Parathyroid adenoma (tissue), 2 donors: Measurements from ENCODE around the gene PRXL2A.

Experiments used
- H2AFZ ChIP-seq: fragments of 300-600 bp; sonication (generic); one replicate; pipeline ENCODE4 v1.7.0; 2017; ENCODE audit warnings: antibody characterized with exemption, mild to moderate bottlenecking
- H3K27ac ChIP-seq: fragments of 300-600 bp; sonication (generic); one replicate; pipeline ENCODE4 v1.7.0; 2017
- H3K27me3 ChIP-seq: fragments of 300-600 bp; sonication (generic); one replicate; pipeline ENCODE4 v1.7.0; 2017; ENCODE audit warnings: low read length; ENCODE audit not compliant: control insufficient read depth, insufficient read depth
- H3K36me3 ChIP-seq: fragments of 300-600 bp; sonication (generic); one replicate; pipeline ENCODE4 v1.7.0; 2017; ENCODE audit warnings: low read length; ENCODE audit not compliant: control insufficient read depth, insufficient read depth
- H3K4me1 ChIP-seq: fragments of 300-600 bp; sonication (generic); one replicate; pipeline ENCODE4 v1.7.0; 2017; ENCODE audit warnings: control low read depth
- H3K4me2 ChIP-seq: fragments of 300-600 bp; sonication (generic); one replicate; pipeline ENCODE4 v1.7.0; 2017; ENCODE audit warnings: low read length
- H3K4me3 ChIP-seq: fragments of 300-600 bp; sonication (generic); one replicate; pipeline ENCODE4 v1.7.0; 2017; ENCODE audit warnings: low read depth, low read length
- H3K79me2 ChIP-seq: fragments of 300-600 bp; sonication (generic); one replicate; pipeline ENCODE4 v1.7.0; 2017; ENCODE audit warnings: control low read depth
- H3K9ac ChIP-seq: fragments of 300-600 bp; sonication (generic); one replicate; pipeline ENCODE4 v1.7.0; 2017; ENCODE audit warnings: mild to moderate bottlenecking
- H3K9me3 ChIP-seq: fragments of 300-600 bp; sonication (generic); one replicate; pipeline ENCODE4 v1.7.0; 2017; ENCODE audit warnings: low read length; ENCODE audit not compliant: control insufficient read depth
- TF ChIP-seq, protein P1 (sequence below): fragments of 300-600 bp; sonication (generic); IDR thresholded peaks from one replicate; pipeline ENCODE4 v1.7.0; 2017; ENCODE audit warnings: antibody characterized with exemption, mild to moderate bottlenecking
- donor health status: primary hyperparathyroidism.

Gene PRXL2A

DNA sequence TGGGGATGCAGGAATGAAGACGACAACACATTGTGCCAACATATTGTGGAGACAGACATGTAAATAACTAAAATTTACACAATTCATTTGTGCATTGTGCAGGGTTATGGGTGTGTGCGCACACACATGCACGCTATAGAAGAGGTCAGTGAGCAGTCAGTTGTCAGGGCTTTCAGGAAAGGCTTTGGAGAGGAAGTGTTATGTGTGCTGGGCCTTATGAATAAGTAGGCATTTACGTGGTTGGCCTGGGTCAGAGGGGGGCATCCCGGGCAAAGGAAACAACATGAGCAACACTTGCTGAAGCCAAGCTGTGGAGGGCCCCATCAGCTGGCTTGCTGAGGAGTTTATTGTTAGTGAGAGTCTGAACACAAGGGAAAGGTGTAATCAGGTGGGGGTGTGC lies 4.1 kb downstream of the PRXL2A start:
- Histone ChIP-seq H3K27ac (peak overlapping the region; percentile 2), H3K9ac (no peak overlapping the region), H3K4me3 (no peak overlapping the region), H3K36me3 (no peaks in the 10 kb centered on the region), H3K79me2 (peaks cover 8% of the 10 kb centered on the region), H2AFZ (no peak overlapping the region), H3K27me3 (no peaks in the 10 kb centered on the region), H3K4me1 (peaks cover 67% of the 10 kb centered on the region), H3K4me2 (no peak overlapping the region), H3K9me3 (no peaks in the 10 kb centered on the region)
- TF ChIP-seq, protein P1, sequence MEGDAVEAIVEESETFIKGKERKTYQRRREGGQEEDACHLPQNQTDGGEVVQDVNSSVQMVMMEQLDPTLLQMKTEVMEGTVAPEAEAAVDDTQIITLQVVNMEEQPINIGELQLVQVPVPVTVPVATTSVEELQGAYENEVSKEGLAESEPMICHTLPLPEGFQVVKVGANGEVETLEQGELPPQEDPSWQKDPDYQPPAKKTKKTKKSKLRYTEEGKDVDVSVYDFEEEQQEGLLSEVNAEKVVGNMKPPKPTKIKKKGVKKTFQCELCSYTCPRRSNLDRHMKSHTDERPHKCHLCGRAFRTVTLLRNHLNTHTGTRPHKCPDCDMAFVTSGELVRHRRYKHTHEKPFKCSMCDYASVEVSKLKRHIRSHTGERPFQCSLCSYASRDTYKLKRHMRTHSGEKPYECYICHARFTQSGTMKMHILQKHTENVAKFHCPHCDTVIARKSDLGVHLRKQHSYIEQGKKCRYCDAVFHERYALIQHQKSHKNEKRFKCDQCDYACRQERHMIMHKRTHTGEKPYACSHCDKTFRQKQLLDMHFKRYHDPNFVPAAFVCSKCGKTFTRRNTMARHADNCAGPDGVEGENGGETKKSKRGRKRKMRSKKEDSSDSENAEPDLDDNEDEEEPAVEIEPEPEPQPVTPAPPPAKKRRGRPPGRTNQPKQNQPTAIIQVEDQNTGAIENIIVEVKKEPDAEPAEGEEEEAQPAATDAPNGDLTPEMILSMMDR = no peak

DNA sequence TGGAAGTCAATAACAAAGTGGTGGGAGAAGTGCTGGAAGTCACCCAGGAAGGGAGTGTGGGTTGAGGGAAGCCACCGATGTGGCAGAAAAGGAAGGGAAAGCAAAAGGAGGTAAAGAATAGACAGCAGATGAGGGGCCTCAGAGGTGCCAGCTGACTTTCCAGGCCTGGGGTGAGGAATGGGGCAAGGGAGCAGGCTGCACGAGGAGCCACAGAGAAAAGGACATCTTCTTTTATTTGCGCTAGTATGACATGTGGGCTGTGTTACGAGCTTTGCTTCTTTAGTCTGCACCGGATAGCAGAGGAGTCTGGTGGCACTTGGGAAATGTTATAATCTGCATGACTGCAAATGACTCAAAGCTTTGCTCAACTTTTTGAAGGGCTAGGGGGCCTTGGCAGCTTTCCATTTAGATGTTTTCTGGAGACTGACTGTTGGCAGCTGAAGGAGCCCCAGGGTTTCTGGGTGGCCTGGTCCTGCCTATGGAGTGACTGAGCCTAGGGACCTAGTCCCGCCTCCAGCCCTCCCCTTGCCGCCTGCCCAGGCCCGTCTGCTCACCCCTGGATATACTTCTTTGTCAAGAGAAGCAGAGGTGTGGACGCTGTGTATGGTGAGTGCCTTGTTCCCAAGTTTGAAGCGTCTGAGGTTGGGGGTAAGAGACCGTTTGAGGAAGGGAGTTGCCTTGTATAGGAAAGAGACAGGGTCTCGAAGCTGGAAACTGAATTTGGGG lies 5.1 kb downstream of the PRXL2A start:
- H3K79me2 ChIP-seq = peaks cover 14% of the 10 kb centered on the region
- TF ChIP-seq, protein P1 = no peak
- no peak overlapping the region for H3K9ac ChIP-seq
- H3K36me3 ChIP-seq = no peaks in the 10 kb centered on the region
- no peak overlapping the region for H3K4me2 ChIP-seq
- H3K4me1 ChIP-seq = peaks cover 67% of the 10 kb centered on the region
- H2AFZ ChIP-seq = peak overlapping the region; percentile 33
- no peaks in the 10 kb centered on the region for H3K27me3 ChIP-seq
- H3K4me3 ChIP-seq = no peak overlapping the region
- peak overlapping the region; percentile 78 for H3K27ac ChIP-seq
- no peaks in the 10 kb centered on the region for H3K9me3 ChIP-seq

DNA sequence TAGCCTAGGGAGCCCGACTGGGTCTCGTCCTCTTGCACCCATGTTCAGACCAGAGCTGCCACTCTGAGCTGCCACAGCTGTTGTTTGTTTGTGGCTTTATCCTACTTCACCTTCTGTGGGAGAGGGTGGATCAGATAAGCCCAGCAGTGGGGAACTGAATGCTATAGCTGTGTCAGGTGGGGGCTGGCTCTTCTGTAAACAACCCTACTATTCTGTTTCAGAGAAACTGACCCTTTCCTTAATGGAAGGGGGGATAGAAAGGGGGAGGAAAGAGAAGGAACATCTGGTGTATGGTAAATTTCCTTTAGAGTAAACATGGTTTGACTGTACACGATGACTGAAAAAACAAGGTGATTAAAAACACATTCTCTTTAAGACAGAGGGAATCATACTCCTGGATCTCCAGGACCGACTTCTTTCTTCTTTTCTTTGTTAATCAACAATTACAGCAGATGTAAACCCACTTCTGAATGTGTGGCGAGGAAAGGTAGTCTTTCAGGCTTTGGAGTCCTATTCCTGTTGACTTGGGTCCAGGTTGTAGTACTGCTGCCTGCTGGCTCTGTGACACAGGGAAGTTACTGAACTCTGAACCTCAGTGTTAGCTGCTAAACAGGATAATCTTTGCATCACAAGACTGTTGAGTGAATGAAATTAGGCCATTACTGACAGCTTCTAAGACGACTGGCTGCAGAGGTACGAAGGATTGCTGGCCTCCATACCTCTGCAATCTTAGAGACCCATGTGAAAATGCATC lies 6.0 kb downstream of the PRXL2A start:
- H3K4me2 ChIP-seq = peak overlapping the region; percentile 12
- H3K4me3 ChIP-seq = no peak overlapping the region
- H3K4me1 ChIP-seq = peaks cover 67% of the 10 kb centered on the region
- H3K27ac ChIP-seq = peak overlapping the region; percentile 78
- H2AFZ ChIP-seq = no peak overlapping the region
- no peaks in the 10 kb centered on the region for H3K36me3 ChIP-seq
- no peak overlapping the region for H3K9ac ChIP-seq
- TF ChIP-seq, protein P1 = no peak
- H3K79me2 ChIP-seq = peaks cover 12% of the 10 kb centered on the region
- no peaks in the 10 kb centered on the region for H3K9me3 ChIP-seq
- no peaks in the 10 kb centered on the region for H3K27me3 ChIP-seq

DNA sequence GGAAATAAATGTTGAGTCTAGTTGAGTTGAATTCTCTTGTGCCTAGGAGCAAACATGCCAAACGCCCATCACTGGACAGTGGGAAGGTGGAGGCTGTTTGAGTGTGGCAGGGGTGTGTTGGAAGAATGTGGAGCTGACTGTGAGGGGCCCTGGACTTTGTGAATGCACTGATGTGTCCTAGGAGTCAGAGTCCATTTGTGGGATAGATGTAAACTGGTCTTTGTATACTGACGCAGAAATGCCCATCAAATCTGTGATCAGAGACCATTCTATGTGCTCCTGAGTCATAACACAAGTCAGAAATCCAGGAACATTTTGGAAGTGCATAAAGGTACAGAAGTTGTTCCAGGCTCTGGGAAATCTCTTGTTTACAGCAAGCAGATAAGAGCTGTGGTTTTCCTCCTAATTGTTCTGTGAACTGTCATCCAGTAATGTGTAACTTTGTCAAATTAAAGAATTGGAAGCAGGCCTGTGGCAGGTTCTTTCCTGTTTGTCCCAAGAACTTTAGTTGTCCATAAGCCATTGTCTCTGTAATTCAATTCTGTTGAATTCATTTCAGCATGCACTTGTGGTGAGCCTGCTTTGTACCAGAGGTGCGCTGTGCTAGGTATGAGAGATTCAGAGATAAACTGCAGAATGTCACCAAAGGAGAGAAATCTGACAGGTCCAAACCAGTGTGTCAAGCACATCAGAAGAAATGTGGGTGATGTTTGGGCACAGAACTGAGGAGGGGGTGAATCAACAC lies 7.6 kb downstream of the PRXL2A start:
- Histone ChIP-seq H3K79me2 (peaks cover 23% of the 10 kb centered on the region), H3K27me3 (no peaks in the 10 kb centered on the region), H3K9me3 (no peaks in the 10 kb centered on the region), H3K9ac (no peak overlapping the region), H3K27ac (peak overlapping the region; percentile 78), H3K4me3 (no peak overlapping the region), H3K36me3 (no peaks in the 10 kb centered on the region), H3K4me2 (peak overlapping the region; percentile 29), H2AFZ (peak overlapping the region; percentile 34), H3K4me1 (peaks cover 58% of the 10 kb centered on the region)
- TF ChIP-seq, protein P1 = no peak
